Fibroblast of skin of right quadriceps (primary cell): Measurements from ENCODE around the gene TRAPPC14.

ENCODE experiments used
- DNase-seq: peaks from one replicate; pipeline ENCODE4 v3.0.0-alpha.2; 2013

Gene TRAPPC14

GRCh38 chr7:100171840-100172239 lies 13.3 kb upstream of the TRAPPC14 start:
- no peak for DNase-seq

- no peak for DNase-seq
Observed at GRCh38 chr7:100171087-100171681, 12.7 kb upstream of the TRAPPC14 start.

DNA sequence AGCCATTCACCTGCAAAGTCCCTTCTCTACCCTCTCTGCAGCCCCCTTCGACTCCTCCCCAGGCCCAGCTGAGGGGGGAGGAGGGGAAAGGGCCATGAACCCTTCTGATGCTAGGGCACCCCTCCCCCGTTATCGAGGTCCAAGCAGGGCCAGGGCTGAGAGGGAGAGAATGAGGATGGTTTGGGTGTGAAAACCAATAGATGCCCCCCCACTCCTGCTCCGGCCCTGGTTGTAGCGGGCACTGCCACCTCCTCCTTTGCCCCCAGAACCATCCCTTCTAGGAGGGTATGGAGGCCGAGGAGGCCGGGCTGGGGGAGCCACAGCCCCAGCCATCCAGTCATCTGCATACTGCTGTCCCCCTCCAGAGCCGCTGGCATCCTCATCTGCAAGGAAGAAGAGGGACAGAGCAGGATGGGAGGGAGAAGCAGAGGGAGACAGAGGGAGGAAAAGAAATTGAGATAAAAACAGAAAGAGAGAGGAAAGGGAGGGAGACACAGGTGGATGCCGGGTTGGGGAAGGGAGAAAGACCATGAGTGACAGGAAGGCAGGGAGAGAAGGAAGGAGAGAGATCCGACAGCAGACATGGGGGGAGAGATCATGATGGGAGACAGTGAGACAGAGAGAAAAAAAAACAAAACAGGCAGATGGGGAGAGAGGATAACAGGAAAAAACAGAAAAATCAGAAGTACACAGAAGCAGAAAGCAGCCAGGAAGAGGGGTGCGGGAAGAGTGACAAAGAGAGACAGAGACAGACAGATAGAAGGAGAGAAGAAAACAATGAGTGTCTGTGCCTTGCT lies 11.8 kb upstream of the TRAPPC14 start:
- no peak for DNase-seq

DNA sequence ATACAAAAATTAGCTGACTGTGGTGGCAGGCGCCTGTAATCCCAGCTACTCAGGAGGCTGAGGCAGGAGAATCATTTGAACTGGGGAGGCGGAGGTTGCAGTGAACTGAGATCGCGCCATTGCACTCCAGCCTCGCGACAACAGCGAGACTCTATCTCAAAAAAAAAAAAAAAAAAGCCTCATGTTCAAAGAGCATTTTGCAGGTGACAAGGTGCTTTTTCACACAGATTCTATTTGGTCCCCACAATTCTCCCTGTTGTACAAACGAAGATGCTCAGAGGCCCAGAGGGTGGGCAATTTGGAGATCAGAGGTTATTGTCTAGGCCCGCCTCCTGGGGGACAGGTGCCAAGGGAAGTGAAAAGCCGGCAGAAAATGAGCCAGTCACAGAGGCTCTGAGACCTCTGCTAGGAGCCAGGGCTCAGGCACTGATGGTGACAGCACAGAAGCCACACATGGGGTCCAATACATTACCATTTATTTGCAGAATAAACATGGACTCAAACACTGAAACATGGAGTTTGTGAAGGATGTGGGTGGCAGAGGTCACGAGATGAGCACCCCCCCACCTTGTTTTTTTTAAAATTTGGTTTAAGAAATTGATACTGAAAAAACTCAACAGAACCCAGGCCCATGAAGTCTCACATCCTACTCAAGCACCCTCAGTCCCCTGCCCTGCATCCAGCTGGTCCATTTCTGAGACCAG lies 10.8 kb upstream of the TRAPPC14 start:
- DNase-seq: no peak

DNA sequence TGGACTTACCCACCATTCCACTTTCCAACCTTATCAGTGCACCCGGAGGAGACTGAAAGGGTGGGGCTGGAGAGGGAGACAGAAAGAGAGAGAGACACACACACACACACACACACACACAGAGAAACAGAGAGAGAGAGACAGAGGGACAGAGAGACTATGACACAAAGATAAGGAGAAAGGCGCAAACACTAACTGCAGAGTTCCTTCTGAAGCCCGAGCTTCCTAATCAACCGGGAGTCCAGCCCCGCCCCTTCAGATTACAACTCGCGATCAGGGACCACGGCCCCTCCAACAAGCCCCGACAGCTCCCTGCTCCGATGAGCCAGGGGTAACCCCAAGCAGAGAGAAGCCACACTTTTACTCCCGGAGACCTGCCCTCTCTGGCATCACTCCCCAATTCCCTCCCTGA lies 9.4 kb upstream of the TRAPPC14 start:
- DNase-seq: no peak

DNA sequence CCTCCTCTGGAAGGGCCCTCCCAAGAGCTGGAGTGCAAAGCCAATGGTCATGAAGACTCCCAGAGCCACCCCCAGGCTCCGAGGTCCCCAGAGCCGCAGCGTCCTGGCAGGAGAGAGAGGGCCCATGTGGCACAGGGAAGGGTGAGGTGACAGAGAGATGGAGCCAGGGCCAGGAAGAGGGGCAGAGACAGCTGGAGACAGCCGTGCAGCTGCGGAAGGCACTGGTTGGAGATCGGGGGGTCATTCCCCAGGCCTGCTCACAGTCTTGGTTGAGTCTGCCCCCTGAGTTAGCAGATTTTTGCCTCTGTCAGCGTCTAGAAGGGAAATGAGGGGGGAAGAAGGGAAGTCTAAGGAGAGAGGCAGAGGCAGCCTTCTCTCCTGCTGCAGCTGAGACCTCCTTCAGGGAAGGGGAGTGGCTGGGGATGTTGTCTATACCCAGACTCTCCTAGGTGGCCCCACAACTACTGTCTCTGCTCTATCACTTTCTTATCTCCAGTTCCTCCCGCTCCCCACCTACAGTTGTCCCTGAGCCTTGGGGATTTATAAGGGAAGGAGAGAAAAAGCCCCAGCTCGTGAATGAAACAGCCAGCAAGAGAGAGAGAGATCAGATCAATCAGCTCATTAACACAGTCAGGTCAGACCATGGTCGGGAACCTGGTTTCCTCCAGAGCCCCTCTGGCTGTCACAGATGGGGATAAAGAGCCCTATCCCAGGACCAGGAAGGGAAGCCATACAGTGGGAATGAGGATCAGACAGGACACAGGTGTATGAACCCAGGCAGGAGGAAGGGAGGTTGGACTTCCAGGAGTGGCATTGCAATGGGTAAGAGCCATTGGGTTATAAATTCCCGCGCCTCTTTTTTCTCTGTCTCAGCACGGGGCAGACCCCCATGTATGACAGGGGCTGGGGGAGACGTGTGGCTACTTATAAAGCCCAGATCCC lies 8.7 kb upstream of the TRAPPC14 start:
- DNase-seq: no peak

- no peak for DNase-seq
Observed at GRCh38 chr7:100166317-100166940, 7.9 kb upstream of the TRAPPC14 start.

DNA sequence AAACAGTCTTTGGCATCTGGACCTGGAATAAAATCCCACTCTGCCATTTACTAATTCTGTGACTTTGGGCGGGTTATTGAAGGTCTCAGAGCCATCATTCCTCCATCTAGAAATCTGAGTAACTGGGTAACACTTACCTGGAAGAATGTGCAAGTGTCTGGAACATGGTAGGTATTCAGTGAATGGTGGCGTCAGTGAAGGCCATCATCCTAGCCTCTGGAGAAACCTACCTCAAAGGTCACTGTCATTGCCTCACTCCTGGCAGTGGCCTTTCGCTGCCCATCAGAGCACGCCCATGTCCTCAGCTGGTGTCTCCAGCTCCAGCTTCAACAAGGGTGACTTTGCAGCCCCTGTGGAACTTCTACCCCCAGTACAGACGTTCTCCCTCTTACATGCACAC lies 5.3 kb upstream of the TRAPPC14 start:
- DNase-seq: no peak

- no peak for DNase-seq
Observed at GRCh38 chr7:100163006-100163531, 4.5 kb upstream of the TRAPPC14 start.

DNA sequence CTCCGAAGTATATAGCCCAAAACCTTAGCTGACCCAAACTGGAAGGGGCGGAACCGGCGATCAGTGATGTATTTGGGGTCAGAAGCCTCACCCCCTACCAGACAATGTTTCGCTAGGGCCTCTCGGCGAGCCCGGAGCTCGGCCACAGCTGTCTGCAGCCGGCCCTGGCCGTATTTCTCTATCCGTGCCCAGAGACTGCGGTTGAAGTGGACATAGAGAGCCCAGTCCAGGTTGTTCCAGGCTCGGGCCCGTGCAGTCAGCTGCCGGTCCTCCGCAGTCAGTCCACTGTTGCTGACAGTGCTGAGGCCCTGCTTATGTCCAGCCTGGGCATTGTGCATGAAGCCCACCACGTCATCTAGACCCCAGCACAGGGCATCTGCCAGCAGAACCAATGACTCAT lies 1.5 kb upstream of the TRAPPC14 start:
- DNase-seq: no peak

- DNase-seq: no peak
Observed at GRCh38 chr7:100159099-100159623, 638 bp upstream of the TRAPPC14 start.

GRCh38 chr7:100157334-100158228 lies 942 bp downstream of the TRAPPC14 start:
- no peak for DNase-seq

DNA sequence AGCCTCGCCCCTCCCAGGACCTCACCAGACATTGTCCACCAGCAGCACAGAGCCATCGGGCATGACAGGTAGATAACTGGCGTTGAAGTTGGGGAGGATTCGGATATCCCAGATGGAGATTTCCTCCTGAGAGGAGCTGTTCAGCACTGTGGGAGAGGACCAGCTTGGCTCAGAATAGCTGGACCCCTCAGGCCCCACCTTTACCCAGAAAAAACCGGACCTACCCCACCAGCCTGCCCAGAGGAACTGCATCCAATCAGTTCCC lies 1.5 kb downstream of the TRAPPC14 start:
- no peak for DNase-seq

- no peak for DNase-seq
Observed at GRCh38 chr7:100156331-100157068, 2.0 kb downstream of the TRAPPC14 start.

DNA sequence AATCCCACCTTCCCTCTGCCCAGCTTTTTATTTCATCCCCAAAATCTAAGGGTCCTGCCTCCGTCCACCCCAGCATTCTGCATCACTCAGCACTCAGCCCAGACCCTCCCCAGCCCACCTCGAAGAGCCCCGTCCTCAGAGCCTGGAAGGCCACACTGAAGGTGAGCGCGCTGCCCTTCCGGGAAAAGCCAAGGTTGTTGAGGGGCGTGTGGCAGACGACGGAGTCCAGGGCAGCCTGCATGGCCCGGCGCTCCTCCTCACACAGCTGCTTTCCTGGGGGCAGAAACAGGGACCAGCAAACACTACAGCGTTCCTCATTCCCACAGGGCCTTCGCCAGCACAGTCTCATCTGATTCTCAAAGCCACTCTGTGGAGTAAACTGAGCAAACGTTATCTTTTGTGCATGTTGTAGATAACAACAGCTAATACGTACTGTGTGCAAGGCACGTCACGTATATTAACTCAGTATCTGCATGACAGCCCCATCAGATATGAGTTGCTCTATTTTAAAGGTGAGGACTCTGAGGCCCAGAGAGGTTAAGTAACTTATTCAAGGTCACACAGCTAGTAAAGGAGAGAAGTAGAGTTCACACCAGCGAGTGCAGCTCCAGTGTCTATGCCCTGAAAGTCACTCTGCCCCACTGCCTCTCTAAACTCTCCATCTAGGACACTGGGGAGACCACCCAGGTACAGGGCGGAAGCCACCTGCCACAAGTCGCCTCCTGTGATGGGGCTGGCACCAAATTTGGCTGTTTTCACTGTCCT lies 2.8 kb downstream of the TRAPPC14 start:
- no peak for DNase-seq

DNA sequence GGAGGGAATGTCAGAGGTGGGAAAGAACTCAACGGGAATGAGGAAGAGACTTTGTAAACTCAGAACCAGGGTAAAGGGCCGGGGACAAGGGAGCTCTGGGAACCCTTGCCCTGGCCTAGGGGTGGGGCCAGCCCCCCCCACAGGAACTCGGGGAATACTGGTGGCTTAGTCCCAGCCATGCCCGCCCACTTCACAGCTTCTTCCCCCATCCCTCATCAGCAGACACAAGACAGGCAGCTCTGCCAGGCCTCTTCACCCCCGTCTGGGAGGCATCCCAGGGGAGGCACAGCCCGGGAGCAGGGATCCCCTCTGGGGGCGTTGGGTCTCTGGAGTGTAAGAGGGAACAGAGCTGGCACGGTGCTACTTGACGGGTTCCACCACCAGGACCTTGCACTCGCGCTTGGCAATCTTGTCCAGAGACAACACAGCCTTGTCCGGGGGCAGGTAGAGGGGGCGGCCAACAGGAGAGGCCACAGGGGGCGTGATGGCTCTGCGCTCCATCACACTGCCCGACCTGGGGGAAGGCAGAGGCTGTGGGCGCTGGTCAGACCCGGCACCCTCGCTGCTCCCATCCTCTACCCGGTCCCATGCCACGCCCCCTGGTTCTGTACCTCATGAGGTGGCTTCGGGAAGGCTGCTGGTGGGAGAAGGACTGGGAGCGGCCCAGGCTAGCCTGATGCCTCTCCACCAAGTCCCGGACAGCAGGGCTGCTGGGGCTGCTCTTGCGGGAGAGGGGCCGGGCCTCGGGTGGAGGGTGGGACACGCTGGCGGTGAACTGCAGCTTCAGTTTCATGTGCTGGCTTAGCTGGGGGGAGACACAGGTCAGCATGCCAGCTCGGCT lies 3.7 kb downstream of the TRAPPC14 start:
- DNase-seq: no peak

DNA sequence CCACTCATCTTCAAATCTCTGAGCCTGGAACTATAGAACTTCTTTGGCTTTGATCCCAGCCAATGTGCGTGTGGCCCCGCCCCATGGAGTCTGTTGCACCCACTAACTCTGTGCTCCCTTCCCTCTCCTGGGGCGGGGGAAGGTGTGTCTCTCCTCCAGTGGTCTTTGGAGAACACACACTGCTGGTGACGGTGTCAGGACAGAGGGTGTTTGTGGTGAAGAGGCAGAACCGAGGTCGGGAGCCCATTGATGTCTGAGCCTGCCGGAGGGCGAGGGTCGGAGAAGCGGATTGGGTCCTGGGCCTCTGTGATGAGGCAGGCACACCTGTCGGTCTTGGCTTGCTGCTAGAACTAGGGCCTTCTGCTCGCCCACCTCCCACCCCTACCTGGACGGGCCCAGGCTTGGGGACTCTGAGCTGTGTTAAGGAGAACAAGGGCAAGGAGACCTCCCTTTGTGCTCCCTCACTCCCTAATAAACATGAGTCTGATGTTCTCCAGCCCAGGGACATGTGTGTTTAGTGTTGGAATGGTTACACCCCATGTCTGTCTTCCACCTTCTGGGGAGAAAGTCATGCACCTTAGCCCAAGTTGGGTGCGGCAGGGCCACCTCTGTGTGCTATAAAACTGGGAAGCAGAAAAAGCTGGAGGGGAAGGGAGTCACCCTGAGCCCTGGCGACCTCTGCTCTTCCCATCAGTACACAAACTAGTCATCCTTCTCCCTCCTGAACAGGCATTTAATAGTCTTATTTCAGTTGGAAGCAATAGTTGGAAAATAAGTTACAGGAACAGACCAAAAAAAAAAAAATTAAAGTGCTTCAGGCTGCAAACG lies 4.6 kb downstream of the TRAPPC14 start:
- DNase-seq: no peak
